Smooth muscle cell (in vitro differentiated cells): ENCODE data around the gene NCR3LG1. TPM values are rescaled to one million over a fixed set of nuclear protein-coding genes. Genes with fewer than 3 reads are reported as not detected.

Source experiments
- DNase-seq: peaks from one replicate; lab custom pipeline; 2025; ENCODE audit not compliant: unreplicated experiment; lab: John Stamatoyannopoulos, UW
- H2AFZ ChIP-seq: fragments of 200-600 bp; sonication (generic); 2 replicates; pipeline ENCODE4 v1.6.0; 2016; ENCODE audit warnings: antibody characterized with exemption, low read depth, mild to moderate bottlenecking
- H3F3A ChIP-seq: fragments of 200-600 bp; sonication (generic); 2 replicates; pipeline ENCODE4 v1.6.0; 2017; ENCODE audit warnings: antibody characterized with exemption, low read depth
- H3K27ac ChIP-seq: fragments of 200-600 bp; sonication (generic); 2 replicates; pipeline ENCODE4 v1.5.1; 2016; ENCODE audit warnings: low read depth, mild to moderate bottlenecking
- H3K27me3 ChIP-seq: fragments of 200-600 bp; sonication (generic); 2 replicates; pipeline ENCODE4 v1.6.1; 2016; ENCODE audit warnings: low read depth, mild to moderate bottlenecking
- H3K36me3 ChIP-seq: fragments of 200-600 bp; sonication (generic); 2 replicates; pipeline ENCODE4 v1.5.1; 2016; ENCODE audit warnings: low read depth
- H3K4me1 ChIP-seq: fragments of 200-600 bp; sonication (generic); 2 replicates; pipeline ENCODE4 v1.5.1; 2016; ENCODE audit warnings: low read depth
- H3K4me2 ChIP-seq: fragments of 200-600 bp; sonication (generic); 2 replicates; pipeline ENCODE4 v1.6.0; 2016; ENCODE audit warnings: mild to moderate bottlenecking
- H3K4me3 ChIP-seq: fragments of 200-600 bp; sonication (generic); 2 replicates; pipeline ENCODE4 v1.5.1; 2016; ENCODE audit warnings: mild to moderate bottlenecking
- H3K79me2 ChIP-seq: fragments of 200-600 bp; sonication (generic); 2 replicates; pipeline ENCODE4 v1.6.0; 2016; ENCODE audit warnings: low read depth, mild to moderate bottlenecking
- H3K9ac ChIP-seq: fragments of 200-600 bp; sonication (generic); 2 replicates; pipeline ENCODE4 v1.6.0; 2016; ENCODE audit warnings: low read depth
- H3K9me3 ChIP-seq: fragments of 200-600 bp; sonication (generic); replicated peaks from 2 replicates; pipeline ENCODE4 v1.5.1; 2016; ENCODE audit warnings: low read depth
- H4K20me1 ChIP-seq: fragments of 200-600 bp; sonication (generic); 2 replicates; pipeline ENCODE4 v1.6.0; 2016; ENCODE audit warnings: low read depth
- CTCF ChIP-seq: fragments of 200-600 bp; sonication (generic); IDR thresholded peaks from 2 replicates; pipeline ENCODE4 v1.5.1; 2017; ENCODE audit warnings: borderline replicate concordance, mild to moderate bottlenecking, antibody characterized with exemption; ENCODE audit not compliant: insufficient read depth, poor library complexity, severe bottlenecking
- WGBS: methylation state at CpG from one replicate; pipeline ENCODE4 v1.1.7; 2016; ENCODE audit warnings: low lambda C conversion rate; 5-methylcytosine and 5-hydroxymethylcytosine counted together
- polyA plus RNA-seq: library from polyadenylated mRNA; unstranded; fragments of >200 nt; fragmentation: Nextera tagmentation; extraction: Ambion mirVana; gene quantifications from 2 replicates; pipeline ENCODE4 v1.2.1, GENCODE V29; 2016
- total RNA-seq: library from RNA; depleted of rRNA; stranded (reverse); fragments of >200 nt; gene quantifications from 2 replicates; pipeline ENCODE4 v1.2.3, GENCODE V29; 2014

Gene NCR3LG1
- total and polyA plus RNA-seq, 2 experiments from 2014 or later = 0.10 to 1.9 TPM

GRCh38 chr11:17403980-17404759 lies 52.6 kb downstream of the NCR3LG1 start:
- Histone ChIP-seq H3K36me3 (no peaks in the 10 kb centered on the region), H3K9me3 (no peaks in the 10 kb centered on the region), H3K27ac (no peak overlapping the region), H3K27me3 (no peaks in the 10 kb centered on the region), H3K4me1 (no peaks in the 10 kb centered on the region), H3F3A (no peaks in the 10 kb centered on the region), H2AFZ (no peak overlapping the region), H3K4me3 (no peak overlapping the region), H3K4me2 (no peak overlapping the region), H4K20me1 (no peaks in the 10 kb centered on the region), H3K79me2 (no peaks in the 10 kb centered on the region), H3K9ac (no peak overlapping the region)
- TF ChIP-seq CTCF = no peak
- DNase-seq = no peak
- WGBS = 85% methylated on average over 18 of the region's 18 CpGs

- H3K79me2 ChIP-seq = no peaks in the 10 kb centered on the region
- H3K9me3 ChIP-seq = no peaks in the 10 kb centered on the region
- no peak overlapping the region for H3K9ac ChIP-seq
- no peaks in the 10 kb centered on the region for H3K27me3 ChIP-seq
- DNase-seq = no peak
- no peaks in the 10 kb centered on the region for H3K4me1 ChIP-seq
- WGBS = 76% methylated on average over 15 of the region's 15 CpGs
- H2AFZ ChIP-seq = no peak overlapping the region
- no peak for TF ChIP-seq CTCF
- H4K20me1 ChIP-seq = no peaks in the 10 kb centered on the region
- no peak overlapping the region for H3K4me2 ChIP-seq
- no peaks in the 10 kb centered on the region for H3F3A ChIP-seq
- no peak overlapping the region for H3K27ac ChIP-seq
- no peaks in the 10 kb centered on the region for H3K36me3 ChIP-seq
- no peak overlapping the region for H3K4me3 ChIP-seq
Measured at GRCh38 chr11:17405232-17406005, 53.8 kb downstream of the NCR3LG1 start.

DNA sequence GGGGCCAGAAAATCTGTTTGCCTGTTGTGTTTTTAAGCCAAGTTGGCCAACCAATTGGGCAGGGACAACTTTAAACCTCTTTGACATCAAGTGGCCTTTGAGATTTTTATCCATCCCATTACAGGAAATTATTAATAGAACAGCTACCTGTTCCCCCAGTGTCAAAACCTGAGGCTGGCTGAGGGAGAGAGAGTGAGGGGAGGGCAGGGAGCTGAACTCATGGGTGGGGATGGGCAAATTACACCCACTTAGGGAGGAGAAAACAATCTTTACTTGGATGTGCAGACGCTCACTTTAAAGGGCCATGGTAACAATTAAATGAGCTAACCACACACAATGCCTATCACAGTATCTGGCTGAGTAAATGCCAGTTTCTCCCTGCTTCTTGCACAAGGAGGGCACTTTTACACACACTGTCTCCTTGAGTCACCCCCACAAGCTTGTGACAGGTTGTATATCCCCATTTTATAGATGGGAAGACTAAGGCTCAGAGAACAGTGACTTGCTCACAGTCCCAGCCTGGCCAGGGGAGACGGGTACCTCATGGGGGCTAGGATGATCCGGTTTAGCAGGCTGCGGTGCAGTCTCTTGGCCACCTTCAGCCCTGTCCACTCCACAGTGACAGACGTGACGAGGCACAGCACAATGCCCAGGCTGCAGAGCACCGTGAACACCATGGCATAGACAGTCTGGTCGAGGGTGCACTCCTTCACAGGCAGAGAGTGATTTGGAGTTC lies 54.6 kb downstream of the NCR3LG1 start:
- Histone ChIP-seq H3K4me2 (no peak overlapping the region), H3K9ac (no peak overlapping the region), H3K79me2 (no peaks in the 10 kb centered on the region), H2AFZ (no peak overlapping the region), H3K9me3 (no peaks in the 10 kb centered on the region), H3K36me3 (no peaks in the 10 kb centered on the region), H3F3A (no peaks in the 10 kb centered on the region), H3K4me1 (no peaks in the 10 kb centered on the region), H3K27me3 (peaks cover 5% of the 10 kb centered on the region), H3K27ac (no peak overlapping the region), H3K4me3 (no peak overlapping the region), H4K20me1 (no peaks in the 10 kb centered on the region)
- TF ChIP-seq CTCF = no peak
- no peak for DNase-seq
- WGBS = 93% methylated on average over 8 of the region's 8 CpGs
